Keratinocyte (primary cell): ENCODE data around the gene SCN1B. TPM values are rescaled to one million over a fixed set of nuclear protein-coding genes. Genes with fewer than 3 reads are reported as not detected.

Experiments
- DNase-seq: peaks from one replicate; pipeline ENCODE4 v3.0.0-alpha.2; 2011; ENCODE audit warnings: low read depth, missing footprints, low spot score
- FAIRE-seq: peaks from 2 replicates; lab custom pipeline; 2011; peaks lifted over from hg19 to GRCh38; lab: Jason Lieb, UNC
- H2AFZ ChIP-seq: 2 replicates; pipeline ENCODE4 v1.6.0; 2012; ENCODE audit warnings: low read length, control low read depth, inconsistent platforms; ENCODE audit not compliant: control insufficient read depth
- H3K27ac ChIP-seq: 2 replicates; pipeline ENCODE4 v1.5.1; 2011; ENCODE audit warnings: low read length; ENCODE audit not compliant: control insufficient read depth, insufficient read depth
- H3K27me3 ChIP-seq: 3 replicates; pipeline ENCODE4 v1.6.0; 2011; ENCODE audit warnings: low read length; ENCODE audit not compliant: control insufficient read depth, insufficient read depth; ENCODE audit errors: extremely low read depth
- H3K36me3 ChIP-seq, 2 experiments: 2 replicates in 1 of 2; 3 replicates in 1 of 2; pipeline ENCODE4 v1.5.1; 2011; ENCODE audit warnings: low read length in 2 of 2, mild to moderate bottlenecking in 1 of 2; ENCODE audit not compliant: control insufficient read depth in 2 of 2, insufficient read depth in 2 of 2; ENCODE audit errors: extremely low read depth in 1 of 2
- H3K4me1 ChIP-seq: 3 replicates; pipeline ENCODE4 v1.5.1; 2011; ENCODE audit warnings: low read length; ENCODE audit not compliant: control insufficient read depth, insufficient read depth; ENCODE audit errors: extremely low read depth
- H3K4me2 ChIP-seq: 3 replicates; pipeline ENCODE4 v1.6.0; 2011; ENCODE audit warnings: low read depth, low read length; ENCODE audit not compliant: control insufficient read depth, insufficient read depth; ENCODE audit errors: extremely low read depth
- H3K4me3 ChIP-seq, 3 experiments: fragments of 200-600 bp in 1 of 3; sonication (generic) in 1 of 3; 2 replicates in 2 of 3; 3 replicates in 1 of 3; pipeline ENCODE4 v1.5.1; 2011 to 2016; ENCODE audit warnings: low read length in 3 of 3, mild to moderate bottlenecking in 3 of 3, control low read depth in 2 of 3, inconsistent platforms in 1 of 3, low read depth in 1 of 3, mixed read lengths in 1 of 3, mixed run types in 1 of 3, moderate library complexity in 1 of 3; ENCODE audit not compliant: control insufficient read depth in 2 of 3, insufficient read depth in 2 of 3; ENCODE audit errors: extremely low read depth in 1 of 3
- H3K79me2 ChIP-seq: 2 replicates; pipeline ENCODE4 v1.6.0; 2012; ENCODE audit warnings: low read length; ENCODE audit not compliant: control insufficient read depth, insufficient read depth
- H3K9ac ChIP-seq: 3 replicates; pipeline ENCODE4 v1.6.0; 2011; ENCODE audit warnings: low read length; ENCODE audit not compliant: control insufficient read depth, insufficient read depth; ENCODE audit errors: extremely low read depth
- H3K9me1 ChIP-seq: 3 replicates; pipeline ENCODE4 v1.6.0; 2011; ENCODE audit warnings: low read length; ENCODE audit not compliant: control insufficient read depth, insufficient read depth; ENCODE audit errors: extremely low read depth
- H3K9me3 ChIP-seq: 2 replicates; pipeline ENCODE4 v1.5.1; 2012; ENCODE audit warnings: low read depth, low read length; ENCODE audit not compliant: control insufficient read depth
- H4K20me1 ChIP-seq: 3 replicates; pipeline ENCODE4 v1.6.0; 2011; ENCODE audit warnings: low read length; ENCODE audit not compliant: control insufficient read depth, insufficient read depth; ENCODE audit errors: extremely low read depth
- CTCF ChIP-seq, 3 experiments: IDR thresholded peaks in 1 of 3; conservative IDR thresholded peaks in 1 of 3; optimal IDR thresholded peaks in 1 of 3; 2 replicates in 2 of 3; 3 replicates in 1 of 3; pipeline versions ENCODE3 to v1.5.1; 2011; ENCODE audit warnings: low read length in 3 of 3, mild to moderate bottlenecking in 3 of 3, moderate library complexity in 2 of 3, control low read depth in 1 of 3, inconsistent platforms in 1 of 3; ENCODE audit not compliant: insufficient read depth in 2 of 3; ENCODE audit errors: extremely low read depth in 1 of 3
- EZH2 ChIP-seq: IDR thresholded peaks from one replicate; pipeline ENCODE4 v1.6.1; 2012; ENCODE audit warnings: inconsistent platforms, mild to moderate bottlenecking, low read length, moderate library complexity
- dilution Hi-C: fragments of 300-500 bp; cut with MboI; formaldehyde crosslinking; loops from one replicate; pipeline ENCODE4 v1.7.0; 2020; ENCODE audit warnings: low sequenced_read_pairs; ENCODE audit not compliant: extremely low pct_ligation_motif_present
- polyA plus RNA-seq, 5 experiments: library from polyadenylated mRNA; depleted of rRNA in 3 of 5; stranded (reverse) in 3 of 5; stranded (forward) in 1 of 5; unstranded in 1 of 5; fragments of >200 nt; gene quantifications; 1 replicate in 1 of 5; 2 replicates in 3 of 5; 3 replicates in 1 of 5; pipeline versions ENCODE4 v1.2.1 to v1.2.3, GENCODE V29; 2011 to 2012; ENCODE audit warnings: missing spikeins in 2 of 5, low read depth in 1 of 5, low replicate concordance in 1 of 5

SCN1B gene
- polyA plus RNA-seq, 1 donor (not counting 4 experiments of a cell fraction or from before 2014, with no cell fraction given), result 0.30 TPM

GRCh38 chr19:35032356-35032865 is 2.1 kb downstream of the SCN1B start:
- no peak overlapping the region for H3K27ac ChIP-seq
- H3K9ac ChIP-seq, result no peak overlapping the region
- peaks cover 3% of the 10 kb centered on the region for H3K4me1 ChIP-seq
- FAIRE-seq, result no peak
- no peak overlapping the region for H2AFZ ChIP-seq
- no peak for TF ChIP-seq CTCF (optimal IDR thresholded peaks at IDR 0.05 in 1 of 3, IDR thresholded peaks at IDR 0.05 in 1 of 3, conservative IDR thresholded peaks at IDR 0.05 in 1 of 3; ENCODE audit: extremely low read depth in 1 of 3, insufficient read depth in 2 of 3, low read length in 3 of 3)
- no peak for TF ChIP-seq EZH2
- no peaks in the 10 kb centered on the region for H3K79me2 ChIP-seq
- dilution Hi-C loops, result no loop called here
- H3K9me3 ChIP-seq, result no peaks in the 10 kb centered on the region
- H3K27me3 ChIP-seq, result peaks cover 38% of the 10 kb centered on the region
- H3K4me3 ChIP-seq, result no peak overlapping the region
- DNase-seq, result no peak
- H3K36me3 ChIP-seq, result peaks cover 0 to 1% of the 10 kb centered on the region in 2 experiments
- no peak overlapping the region for H3K4me2 ChIP-seq
- H4K20me1 ChIP-seq, result no peaks in the 10 kb centered on the region
- H3K9me1 ChIP-seq, result no peaks in the 10 kb centered on the region

GRCh38 chr19:35033067-35034004 is 3.1 kb downstream of the SCN1B start:
- H2AFZ ChIP-seq, result no peak overlapping the region
- DNase-seq (no peak), FAIRE-seq (no peak)
- dilution Hi-C loops, result no loop called here
- H3K4me1 ChIP-seq, result peaks cover 3% of the 10 kb centered on the region
- H3K27me3 ChIP-seq, result peaks cover 38% of the 10 kb centered on the region
- H4K20me1 ChIP-seq, result no peaks in the 10 kb centered on the region
- no peak overlapping the region for H3K27ac ChIP-seq
- H3K4me3 ChIP-seq, result no peak overlapping the region
- no peaks in the 10 kb centered on the region for H3K9me3 ChIP-seq
- no peak overlapping the region for H3K4me2 ChIP-seq
- no peak overlapping the region for H3K9ac ChIP-seq
- H3K79me2 ChIP-seq, result no peaks in the 10 kb centered on the region
- TF ChIP-seq CTCF (optimal IDR thresholded peaks at IDR 0.05 in 1 of 3, IDR thresholded peaks at IDR 0.05 in 1 of 3, conservative IDR thresholded peaks at IDR 0.05 in 1 of 3; ENCODE audit: extremely low read depth in 1 of 3, insufficient read depth in 2 of 3, low read length in 3 of 3), result no peak
- no peak for TF ChIP-seq EZH2
- no peaks in the 10 kb centered on the region for H3K36me3 ChIP-seq
- no peaks in the 10 kb centered on the region for H3K9me1 ChIP-seq
